ENCODE data around the gene ITIH4.

GRCh38 chr3:52777959-52778805 is 52.3 kb downstream of the ITIH4 start:
- no peak for TF ChIP-seq POLR2A (IDR thresholded peaks at IDR 0.05)
- TF ChIP-seq, protein P1, sequence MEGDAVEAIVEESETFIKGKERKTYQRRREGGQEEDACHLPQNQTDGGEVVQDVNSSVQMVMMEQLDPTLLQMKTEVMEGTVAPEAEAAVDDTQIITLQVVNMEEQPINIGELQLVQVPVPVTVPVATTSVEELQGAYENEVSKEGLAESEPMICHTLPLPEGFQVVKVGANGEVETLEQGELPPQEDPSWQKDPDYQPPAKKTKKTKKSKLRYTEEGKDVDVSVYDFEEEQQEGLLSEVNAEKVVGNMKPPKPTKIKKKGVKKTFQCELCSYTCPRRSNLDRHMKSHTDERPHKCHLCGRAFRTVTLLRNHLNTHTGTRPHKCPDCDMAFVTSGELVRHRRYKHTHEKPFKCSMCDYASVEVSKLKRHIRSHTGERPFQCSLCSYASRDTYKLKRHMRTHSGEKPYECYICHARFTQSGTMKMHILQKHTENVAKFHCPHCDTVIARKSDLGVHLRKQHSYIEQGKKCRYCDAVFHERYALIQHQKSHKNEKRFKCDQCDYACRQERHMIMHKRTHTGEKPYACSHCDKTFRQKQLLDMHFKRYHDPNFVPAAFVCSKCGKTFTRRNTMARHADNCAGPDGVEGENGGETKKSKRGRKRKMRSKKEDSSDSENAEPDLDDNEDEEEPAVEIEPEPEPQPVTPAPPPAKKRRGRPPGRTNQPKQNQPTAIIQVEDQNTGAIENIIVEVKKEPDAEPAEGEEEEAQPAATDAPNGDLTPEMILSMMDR (IDR thresholded peaks at IDR 0.05), result no peak

Data from upper lobe of left lung (tissue), 4 donors.